ENCODE data around the gene XXYLT1. TPM values are rescaled to one million over a fixed set of nuclear protein-coding genes. Genes with fewer than 3 reads are reported as not detected.
"Not testable (repeated sequence)": the region's sequence is repeated elsewhere in the genome, so short reads cannot be mapped to it uniquely, and the experiment has no call there.

Gene XXYLT1
- total RNA-seq, 1 donor from 2014 or later = 8.8 TPM

DNA sequence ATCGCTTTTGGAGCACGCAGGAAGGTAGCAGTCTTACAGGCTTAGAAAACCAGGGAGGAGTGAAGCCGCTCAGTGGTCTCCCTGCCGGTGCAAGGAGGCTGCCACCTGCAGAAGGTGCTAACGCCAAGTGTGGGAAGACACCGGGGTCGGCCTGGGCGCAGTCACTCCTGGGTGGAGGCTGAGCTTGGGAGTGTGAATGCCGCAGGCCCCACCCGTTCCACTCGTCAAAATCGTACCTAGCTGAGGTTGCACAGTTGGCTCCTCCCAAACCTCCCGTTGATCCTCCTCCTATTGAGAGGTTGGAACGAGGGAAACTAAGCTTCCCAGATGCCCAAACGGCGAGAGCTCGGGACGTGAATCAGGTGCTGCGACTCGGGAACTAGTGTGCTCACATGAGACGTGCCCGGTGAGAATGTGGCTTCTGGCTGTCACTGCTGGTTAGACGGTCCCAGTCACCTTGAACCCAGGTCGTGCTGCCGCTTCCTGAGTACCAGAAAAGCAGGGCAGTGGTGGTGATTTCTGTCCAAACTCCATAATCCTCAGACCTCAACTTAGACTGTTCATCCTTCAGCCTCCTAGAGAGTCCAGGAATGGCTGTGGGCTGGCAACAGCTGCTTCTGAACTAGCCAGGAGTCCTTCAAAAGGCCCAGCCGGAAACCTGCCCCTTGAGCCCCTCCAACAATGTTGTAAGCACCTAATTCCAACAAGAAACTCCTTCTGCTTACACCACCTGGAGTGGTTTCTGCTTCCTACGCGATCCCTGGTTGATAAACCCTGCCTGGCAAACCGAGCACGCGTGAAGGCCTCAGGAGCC lies 156.0 kb downstream of the XXYLT1 start:
- no peak for DNase-seq (ENCODE audit: low spot score)

DNA sequence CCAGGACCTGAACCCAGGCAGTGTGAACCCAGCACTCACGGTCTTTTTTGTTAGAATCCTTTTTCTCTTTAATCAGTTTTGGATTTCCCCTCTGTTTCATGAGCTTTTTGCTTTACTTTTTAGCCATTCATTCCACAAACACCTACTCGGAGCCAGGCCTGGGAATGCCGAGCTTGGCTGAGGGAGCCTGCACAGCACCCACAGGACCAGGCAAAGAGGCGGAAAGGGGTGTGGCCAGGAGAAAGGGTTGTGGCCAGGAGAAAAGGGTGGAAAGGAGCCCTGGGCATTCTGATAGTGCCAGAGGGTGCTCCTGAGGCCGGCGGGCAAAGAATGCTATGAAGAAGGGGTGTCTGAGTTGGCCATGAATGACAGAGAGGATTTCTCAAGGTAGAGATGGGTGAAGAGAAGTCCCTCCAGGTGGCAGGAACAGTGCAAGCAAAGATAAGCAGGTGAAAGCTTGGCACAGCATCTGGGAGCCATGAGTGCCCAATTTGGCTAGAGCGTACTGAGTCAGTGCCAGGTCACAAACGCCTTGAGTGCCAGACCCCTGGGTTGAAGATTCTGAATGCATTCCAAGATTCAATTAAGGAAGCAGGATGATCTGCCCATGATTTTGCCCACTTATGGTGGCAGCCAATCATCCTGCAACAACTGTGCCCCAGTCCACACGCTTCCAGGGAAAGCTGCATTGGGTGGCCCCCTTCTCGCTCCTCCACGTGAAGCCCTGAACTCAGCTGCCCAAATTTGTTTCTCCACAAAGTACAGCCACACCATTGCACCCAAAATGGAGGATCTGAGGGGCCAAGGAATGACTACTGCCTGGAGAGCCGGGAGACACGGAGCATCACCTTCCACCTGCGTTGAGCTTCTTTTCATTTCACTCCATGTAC lies 157.2 kb downstream of the XXYLT1 start:
- DNase-seq (ENCODE audit: low spot score) = no peak

DNA sequence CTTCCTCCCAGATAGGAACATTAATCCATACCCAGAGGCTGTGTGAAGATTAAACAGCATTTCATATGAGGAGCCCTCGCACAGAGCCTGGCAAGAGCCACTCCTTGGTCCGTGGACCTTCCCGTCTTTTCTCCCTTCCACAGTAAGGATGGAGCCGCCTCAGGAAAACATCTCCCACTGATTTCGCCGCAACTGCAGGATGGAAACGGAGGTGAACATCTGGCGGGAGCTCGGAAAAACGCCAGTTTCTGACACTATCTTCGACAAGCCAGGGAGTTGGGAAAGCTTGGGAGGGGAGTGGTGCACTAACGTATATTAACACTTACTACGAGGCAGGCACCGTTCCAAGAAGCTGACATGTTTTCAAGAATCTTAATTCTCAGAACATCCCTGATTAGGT lies 157.9 kb downstream of the XXYLT1 start:
- DNase-seq (ENCODE audit: low spot score) = no peak

DNA sequence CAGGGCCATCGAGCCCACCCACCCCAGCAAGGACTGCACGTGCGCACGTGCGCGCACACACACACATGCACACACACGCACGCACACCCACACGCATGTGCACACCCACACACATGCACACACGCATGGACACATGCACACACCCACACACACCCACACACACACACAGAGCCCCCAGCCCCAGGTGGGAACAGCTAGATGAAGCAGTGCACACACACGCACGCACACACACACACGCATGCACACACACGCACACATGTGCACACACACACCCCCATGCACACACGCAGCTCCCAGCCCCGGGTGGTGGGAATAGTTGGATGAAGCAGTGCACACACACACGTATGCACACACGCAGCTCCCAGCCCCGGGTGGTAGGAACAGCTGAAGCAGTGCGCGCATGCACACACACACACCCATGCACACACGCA lies 158.6 kb downstream of the XXYLT1 start:
- no peak for DNase-seq (ENCODE audit: low spot score)

DNA sequence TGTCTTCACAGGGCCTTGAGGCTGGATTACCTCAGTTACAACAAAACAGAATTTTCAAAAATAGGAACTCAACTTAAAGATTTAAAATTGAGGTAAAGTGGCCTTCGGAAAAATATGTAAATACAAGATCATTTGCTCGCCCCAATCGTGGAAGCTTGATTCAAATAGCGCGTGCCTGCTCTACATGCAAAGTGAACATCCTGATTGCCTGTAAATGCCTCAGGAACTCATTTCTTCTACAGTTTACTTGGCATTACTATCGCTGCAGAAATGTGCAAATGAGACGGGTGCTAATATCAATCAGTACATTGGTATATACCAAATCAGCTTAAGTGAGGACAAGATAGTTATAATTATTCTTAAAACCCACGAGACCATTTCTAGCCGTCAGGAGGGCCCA lies 159.2 kb downstream of the XXYLT1 start:
- DNase-seq (ENCODE audit: low spot score) = no peak

DNA sequence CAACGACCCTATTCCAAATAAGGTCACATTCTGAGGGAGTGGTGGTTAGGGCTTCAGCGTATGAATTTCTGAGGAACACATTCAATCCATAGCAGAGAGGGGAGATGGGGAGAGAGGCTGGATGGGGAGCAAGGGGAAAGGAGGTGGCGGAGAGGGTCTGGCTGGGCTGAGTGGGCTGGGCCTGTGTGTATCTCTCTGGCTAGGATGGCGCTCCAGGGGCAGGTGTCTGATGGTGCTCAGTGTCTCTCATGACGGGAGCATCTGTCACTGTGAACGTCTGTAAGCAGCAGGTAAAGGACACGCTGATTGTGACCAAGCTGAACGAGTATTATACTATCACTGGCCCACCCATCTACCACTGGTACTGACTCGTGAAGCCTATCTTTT lies 159.6 kb downstream of the XXYLT1 start:
- no peak for DNase-seq (ENCODE audit: low spot score)

DNA sequence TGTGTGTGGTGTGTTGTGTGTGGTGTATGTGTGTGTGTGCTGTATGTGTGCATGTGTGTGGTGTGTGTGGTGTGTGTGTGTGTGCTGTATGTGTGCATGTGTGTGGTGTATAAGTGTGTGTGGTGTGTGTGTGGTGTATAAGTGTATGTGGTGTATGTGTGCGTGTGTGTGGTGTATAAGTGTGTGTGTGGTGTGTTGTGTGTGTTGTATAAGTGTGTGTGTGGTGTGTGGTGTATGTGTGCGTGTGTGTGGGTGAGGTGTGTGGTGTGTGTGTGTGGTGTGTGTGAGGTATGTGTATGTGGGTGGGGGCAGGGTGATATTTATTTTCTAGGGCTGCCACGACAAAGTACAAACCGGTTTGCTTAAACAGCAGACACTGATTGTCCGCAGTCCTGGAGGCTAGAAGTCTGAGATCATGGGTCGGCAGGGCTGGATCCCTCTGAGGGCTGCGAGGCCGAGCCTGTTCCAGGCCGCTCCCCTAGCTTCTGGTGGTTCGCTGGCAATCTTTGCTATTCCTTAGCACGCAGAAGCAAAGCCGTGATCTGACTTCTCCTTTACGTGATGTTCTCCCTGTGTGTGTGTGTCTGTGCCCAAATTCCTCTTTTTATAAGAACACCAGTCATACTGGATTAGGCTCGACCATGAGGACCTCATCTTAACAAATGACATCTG lies 160.2 kb downstream of the XXYLT1 start:
- peak; percentile 60 for DNase-seq (ENCODE audit: low spot score)

DNA sequence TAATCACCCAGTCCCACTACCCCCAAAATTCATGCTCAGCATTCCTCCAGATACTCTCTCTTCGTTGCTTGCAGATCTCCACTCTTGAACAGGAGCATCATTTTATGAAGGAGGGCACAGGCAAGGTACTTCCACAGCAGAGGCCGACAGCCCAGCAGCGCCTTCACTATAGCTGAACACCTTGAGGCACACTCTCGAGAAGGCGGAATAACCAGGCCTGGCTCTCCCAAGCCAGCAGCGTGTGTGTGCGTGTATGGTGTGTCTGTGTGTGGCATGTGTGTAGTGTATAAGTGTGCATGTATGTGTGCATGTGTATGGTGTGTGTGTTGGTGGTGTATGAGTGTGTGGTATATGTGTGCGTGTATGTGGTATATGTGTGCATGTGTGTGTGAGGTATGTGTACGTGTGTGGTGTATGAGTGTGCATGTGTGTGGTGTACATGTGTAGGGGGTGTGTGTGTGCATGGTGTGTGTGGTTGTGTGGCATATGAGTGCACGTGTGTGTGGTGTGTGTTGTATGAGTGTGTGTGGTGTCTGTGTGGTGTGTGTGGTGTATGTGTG lies 161.8 kb downstream of the XXYLT1 start:
- no peak for DNase-seq (ENCODE audit: low spot score)

DNA sequence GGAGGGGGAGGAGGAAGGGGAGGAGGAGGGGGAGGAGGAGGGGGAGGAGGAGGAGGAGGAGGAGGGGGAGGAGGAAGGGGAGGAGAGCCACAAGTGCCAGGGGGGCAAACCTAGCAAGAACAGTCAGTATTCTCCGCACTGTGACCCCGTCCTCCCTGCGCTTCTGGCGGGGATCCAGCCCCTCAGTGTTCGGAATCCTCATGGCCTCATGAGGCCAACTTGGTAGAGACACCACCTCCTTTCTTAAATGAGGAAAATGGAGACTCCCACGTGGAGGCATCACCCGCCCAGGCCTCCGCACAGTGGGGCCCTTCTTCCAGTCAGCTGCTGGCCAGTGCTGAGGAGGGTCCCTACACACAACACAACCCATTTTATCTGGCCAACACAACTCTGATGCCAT lies 163.4 kb downstream of the XXYLT1 start:
- no peak for DNase-seq (ENCODE audit: low spot score)

DNA sequence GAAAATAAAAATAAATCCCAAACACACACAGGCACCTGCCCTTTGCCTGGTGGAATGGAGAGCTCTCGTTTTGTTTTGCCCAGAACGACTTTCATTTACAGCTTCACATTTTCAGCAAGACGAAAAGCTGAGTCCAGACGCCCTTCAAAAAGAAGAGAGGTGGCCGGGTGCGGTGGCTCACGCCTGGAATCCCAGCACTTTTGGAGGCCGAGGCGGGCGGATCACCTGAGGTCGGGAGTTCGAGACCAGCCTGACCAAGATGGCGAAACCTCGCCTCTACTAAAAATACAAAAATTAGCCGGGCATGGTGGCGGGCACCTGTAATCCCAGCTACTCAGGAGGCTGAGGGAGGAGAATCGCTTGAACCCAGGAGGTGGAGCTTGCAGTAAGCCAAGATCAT lies 163.9 kb downstream of the XXYLT1 start:
- not testable (repeated sequence) for DNase-seq (ENCODE audit: low spot score)

DNA sequence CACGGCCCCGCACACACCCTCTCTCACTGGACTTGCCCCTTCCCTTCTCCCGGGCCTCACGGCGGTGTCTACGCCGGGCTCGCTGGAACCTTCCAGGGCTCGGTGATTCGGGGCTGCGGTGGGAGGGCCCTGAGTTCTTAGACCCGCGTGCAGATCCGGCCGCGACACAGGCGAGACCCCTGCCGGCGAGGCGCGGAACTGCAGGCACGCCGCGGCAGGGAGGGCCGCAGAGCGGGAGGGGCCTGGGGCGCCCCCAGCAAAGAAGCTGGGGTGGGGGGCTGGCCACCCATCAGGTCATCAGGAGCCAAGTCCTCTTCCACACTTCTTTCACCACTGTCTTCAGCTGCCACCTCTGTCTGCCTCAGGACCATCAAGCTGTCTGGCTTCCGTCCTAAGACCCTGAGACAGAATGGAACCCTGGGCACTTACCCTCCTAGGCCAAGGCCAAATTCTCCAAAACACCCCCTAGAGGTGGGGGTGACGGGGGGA lies 164.5 kb downstream of the XXYLT1 start:
- peak; percentile 46 for DNase-seq (ENCODE audit: low spot score)

DNA sequence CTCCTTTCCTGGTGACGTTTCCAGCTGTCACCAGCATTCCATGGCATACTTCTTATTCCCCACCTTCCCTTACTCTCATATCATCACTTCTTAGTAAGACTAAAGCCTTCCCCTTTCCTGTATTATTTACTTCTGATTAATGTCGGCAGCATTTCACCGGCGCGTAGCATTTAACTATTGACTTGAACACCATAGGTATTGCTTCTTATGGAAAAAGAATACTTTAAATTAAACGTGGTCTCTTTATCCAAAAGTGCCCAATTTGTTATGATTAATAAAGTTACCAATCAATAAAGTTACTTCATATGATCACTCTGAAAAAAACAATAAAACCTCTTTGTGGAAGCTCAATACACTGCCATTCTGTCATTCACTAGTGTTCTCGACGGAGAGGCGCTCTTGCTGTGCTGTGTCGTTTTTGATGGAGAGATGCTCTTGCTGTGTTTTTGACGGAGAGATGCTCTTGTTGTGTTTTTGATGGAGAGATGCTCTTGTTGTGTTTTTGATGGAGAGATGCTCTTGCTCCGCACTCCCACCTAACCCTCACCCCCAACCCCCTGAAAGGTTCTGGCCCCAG lies 165.0 kb downstream of the XXYLT1 start:
- no peak for DNase-seq (ENCODE audit: low spot score)

DNA sequence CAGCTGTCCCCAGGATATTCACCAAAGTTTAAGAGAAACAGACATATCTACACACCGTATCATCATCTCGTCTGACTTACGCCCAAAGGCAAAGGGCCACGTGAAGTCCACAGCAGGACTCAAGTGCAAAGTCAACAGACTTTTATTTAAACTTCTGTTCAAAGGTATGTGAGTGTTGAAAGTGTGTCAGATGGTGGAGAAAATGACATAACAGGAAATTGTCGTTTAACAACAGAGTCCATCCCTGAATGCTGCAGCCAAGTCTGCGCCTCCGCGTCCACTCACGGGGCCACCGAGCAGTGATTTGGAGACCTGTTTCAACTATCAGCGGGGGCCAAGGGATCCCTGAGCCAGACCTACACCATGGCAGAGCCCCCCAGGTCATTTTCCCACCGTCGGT lies 165.6 kb downstream of the XXYLT1 start:
- no peak for DNase-seq (ENCODE audit: low spot score)

DNA sequence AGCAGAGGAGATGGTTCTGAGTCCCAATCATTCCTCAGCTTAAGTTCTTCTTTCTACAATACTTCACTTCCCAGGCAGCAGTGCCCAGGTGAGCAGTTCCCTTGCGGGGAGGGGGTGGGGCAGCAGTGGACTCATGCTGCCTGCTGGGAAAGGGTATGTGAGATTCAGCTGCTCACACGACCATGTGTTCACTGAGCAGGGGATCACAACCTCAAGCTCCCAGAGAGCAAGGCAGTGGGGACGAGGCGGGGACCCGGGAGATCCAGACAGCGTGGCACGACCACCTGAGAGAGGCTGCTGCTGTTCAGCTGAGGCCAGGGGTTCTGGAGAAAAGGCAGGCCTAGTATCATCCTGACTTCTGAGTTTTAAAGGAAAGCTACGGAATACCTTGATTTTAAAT lies 166.6 kb downstream of the XXYLT1 start:
- no peak for DNase-seq (ENCODE audit: low spot score)

DNA sequence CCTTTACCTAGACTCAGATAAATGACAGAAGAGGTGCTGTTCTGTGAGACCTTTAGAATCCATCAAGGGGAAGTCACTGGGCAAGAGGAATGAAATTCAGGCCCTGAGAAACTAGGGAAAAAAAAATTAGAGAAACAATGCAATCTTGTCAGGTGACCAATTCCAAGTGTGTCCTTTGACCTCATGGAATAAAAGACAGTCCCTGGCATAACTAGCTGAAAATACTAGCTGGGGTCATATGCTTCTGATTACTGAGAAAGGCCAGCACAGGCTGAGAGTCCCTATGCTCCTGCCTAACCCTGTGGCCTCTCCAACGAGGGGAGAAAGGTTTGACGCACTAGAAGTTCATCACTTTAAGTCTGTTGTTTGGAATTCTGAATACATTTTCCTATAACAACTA lies 167.3 kb downstream of the XXYLT1 start:
- DNase-seq (ENCODE audit: low spot score) = no peak

DNA sequence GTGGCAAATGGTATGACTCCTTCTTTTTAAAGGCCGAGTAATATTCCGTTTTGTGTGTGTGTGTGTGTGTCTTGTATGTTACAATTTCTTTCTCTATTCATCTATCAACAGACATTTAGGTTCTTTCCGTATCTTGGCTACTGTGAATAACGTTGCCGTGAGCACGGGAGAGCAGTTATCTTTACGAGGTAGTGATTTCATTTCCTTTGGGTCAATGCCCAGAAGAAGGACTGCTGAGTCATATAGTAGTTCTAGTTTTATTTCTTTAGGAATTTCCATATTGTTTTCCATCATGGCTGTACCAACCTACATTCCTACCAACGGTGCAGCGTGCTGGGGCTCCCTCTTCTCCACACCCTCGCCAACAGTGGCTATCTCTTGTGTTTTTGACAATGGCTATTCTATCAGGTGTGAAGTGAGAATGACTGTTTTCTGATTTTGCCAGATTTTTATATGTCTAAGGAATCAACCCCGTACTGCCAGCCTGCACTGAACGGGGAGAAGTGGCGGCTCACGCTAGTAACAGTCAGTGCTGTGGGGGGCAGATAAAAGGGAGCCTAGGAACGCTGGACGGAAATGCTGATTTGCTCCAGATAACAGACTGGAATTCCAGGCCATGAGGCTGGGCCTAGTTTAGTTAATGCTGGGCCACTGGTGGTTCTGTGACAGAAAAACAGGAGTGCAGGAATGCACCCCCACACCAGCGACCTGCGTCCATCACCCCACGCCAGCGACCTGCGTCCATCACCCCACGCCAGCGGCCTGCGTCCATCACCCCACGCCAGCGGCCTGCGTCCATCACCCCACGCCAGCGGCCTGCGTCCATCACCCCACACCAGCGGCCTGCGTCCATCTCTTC lies 168.1 kb downstream of the XXYLT1 start:
- DNase-seq (ENCODE audit: low spot score) = peak; percentile 52

DNA sequence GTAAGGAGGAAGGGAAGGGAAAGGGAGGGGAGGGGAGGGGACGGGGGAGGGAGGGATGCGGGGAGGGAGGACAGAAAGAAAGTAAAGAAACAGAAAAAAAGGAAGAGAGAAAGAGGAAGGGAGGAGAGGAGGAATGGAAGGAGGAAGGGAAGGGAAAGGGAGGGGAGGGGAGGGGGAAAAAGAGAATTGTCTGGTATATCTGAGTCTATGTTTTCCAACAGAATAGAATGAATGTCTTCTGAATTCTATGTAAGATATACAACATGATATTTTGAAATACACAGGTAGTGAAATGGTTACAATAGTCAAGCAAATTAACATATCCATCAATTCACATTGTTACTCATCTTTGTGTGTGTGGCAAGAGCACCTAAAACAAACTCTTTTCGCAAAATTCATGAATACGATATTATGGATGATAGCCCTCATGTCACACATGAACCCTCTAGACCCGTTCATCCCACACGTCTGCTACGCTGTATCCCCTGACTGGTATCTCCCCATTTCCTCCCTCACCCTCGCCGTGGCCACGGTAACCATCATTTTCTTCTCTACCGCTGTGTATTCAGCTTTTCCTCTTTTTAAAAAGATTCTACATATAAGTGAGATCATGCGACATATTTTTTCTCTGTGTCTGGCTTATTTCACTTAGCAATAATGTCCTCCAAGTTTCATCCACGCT lies 168.9 kb downstream of the XXYLT1 start:
- DNase-seq (ENCODE audit: low spot score) = no peak

DNA sequence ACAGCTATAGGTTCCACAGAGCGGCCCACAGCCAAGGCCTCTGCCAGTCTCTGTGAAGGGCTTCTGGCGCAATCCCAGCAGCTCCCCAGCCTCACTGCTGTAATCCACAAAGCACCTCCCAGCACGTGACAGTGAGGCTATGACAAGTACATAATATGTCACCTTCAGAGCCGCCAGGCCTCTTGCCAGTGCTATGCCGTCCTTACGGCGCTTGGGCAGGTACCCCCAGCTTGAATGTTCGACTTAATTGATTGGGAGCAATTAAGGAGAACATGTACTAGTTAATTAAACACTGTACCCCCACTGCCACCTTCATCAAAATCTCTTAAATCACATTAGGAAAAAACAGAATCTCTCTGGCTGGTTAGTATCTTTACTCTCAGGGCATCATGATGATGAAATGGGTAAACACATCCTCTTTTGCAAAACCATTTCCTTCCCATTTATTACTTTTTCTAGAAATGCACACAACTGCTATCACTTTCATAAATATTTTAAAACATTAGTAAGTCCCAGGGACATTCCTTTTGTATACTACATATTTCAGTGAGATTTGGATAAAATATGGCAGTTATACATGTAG lies 169.9 kb downstream of the XXYLT1 start:
- DNase-seq (ENCODE audit: low spot score) = no peak

DNA sequence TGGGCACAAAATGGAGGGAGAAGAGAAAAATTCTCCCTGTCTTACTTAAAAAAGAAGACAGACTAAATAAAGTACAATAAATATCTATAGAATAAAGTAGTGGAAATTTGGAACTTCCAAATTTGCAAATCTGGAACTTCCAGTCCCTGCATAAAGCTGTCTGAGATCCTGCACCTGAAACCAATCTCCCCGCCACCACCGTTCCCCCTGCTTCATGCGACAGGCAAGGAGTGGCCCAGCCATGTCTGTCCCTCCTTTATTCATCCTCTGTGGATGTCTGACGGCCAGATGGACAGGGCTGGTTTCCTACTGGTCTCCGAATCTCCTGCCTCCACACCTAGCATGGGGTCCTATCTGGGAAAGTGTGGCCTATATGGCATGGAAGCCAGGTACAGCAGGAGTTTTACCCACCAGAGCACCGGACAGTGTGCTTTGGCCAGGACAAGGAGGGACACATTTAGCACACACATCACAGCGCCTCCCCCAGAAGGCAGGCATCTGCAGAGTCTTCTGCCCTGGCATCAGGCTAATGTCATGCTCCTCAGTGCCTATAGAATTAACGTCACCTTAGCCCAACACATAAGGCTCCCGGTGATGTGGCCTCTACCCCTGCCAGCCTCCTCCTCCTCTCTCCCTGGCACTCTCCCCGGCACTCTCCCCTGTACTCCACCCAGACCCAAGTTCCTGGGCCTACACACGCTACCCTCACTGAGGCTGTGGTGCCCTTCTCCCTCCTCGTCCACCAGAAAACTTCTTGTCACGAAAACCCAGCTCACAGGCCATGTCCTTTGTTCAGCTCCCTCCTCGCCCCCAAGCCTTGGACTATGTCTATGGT lies 170.8 kb downstream of the XXYLT1 start:
- DNase-seq (ENCODE audit: low spot score) = no peak
